Natural killer cell (primary cell): ENCODE measurements around the gene SORBS1. TPM values are rescaled to one million over a fixed set of nuclear protein-coding genes. Genes with fewer than 3 reads are reported as not detected.

ENCODE experiments used
- ATAC-seq, 3 donors: fragments of 150-1000 bp in 2 of 3; fragments of 200-7000 bp in 1 of 3; cut with Tn5 transposase; 1 replicate in 1 of 3; 2 replicates in 2 of 3; pipeline ENCODE4 v1.10.0; 2021; ENCODE audit warnings: mild to moderate bottlenecking in 2 of 3, moderate library complexity in 2 of 3
- DNase-seq, 2 donors: peaks; one replicate each; pipeline versions ENCODE4 v3.0.0 to v3.0.0-alpha.2; 2013 to 2021; ENCODE audit warnings: mixed read lengths in 1 of 2
- H3K27ac ChIP-seq: one replicate; pipeline ENCODE4 v1.5.1; 2013; ENCODE audit warnings: mild to moderate bottlenecking, low read length
- H3K27me3 ChIP-seq: one replicate; pipeline ENCODE4 v1.6.1; 2013; ENCODE audit warnings: low read length; ENCODE audit not compliant: control insufficient read depth, insufficient read depth
- H3K36me3 ChIP-seq: one replicate; pipeline ENCODE4 v1.6.1; 2013; ENCODE audit warnings: low read length; ENCODE audit not compliant: control insufficient read depth, insufficient read depth
- H3K4me1 ChIP-seq: one replicate; pipeline ENCODE4 v1.6.1; 2013; ENCODE audit warnings: low read length; ENCODE audit not compliant: control insufficient read depth, insufficient read depth
- H3K4me3 ChIP-seq: one replicate; pipeline ENCODE4 v1.5.1; 2013; ENCODE audit warnings: low read length
- H3K9me3 ChIP-seq: one replicate; pipeline ENCODE4 v1.6.1; 2013; ENCODE audit warnings: low read length; ENCODE audit not compliant: control insufficient read depth, insufficient read depth
- H3K27ac Mint-ChIP-seq, 2 donors: one replicate each; pipeline ENCODE4 v1.8.0; 2022; ENCODE audit warnings: mild to moderate bottlenecking in 2 of 2, mixed read lengths in 2 of 2, moderate library complexity in 1 of 2
- H3K27me3 Mint-ChIP-seq, 2 donors: one replicate each; pipeline ENCODE4 v1.8.0; 2022; ENCODE audit warnings: low read depth in 2 of 2, mixed read lengths in 2 of 2
- H3K36me3 Mint-ChIP-seq: one replicate; pipeline ENCODE4 v1.8.0; 2022; ENCODE audit warnings: mixed read lengths
- H3K4me1 Mint-ChIP-seq, 2 donors: one replicate each; pipeline ENCODE4 v1.8.0; 2022; ENCODE audit warnings: mixed read lengths in 2 of 2
- H3K4me3 Mint-ChIP-seq: one replicate; pipeline ENCODE4 v1.8.0; 2022; ENCODE audit warnings: mild to moderate bottlenecking, moderate library complexity, mixed read lengths
- H3K9me3 Mint-ChIP-seq, 2 donors: one replicate each; pipeline ENCODE4 v1.8.0; 2022; ENCODE audit warnings: mixed read lengths in 2 of 2
- WGBS: methylation state at CpG from one replicate; pipeline ENCODE4 v1.1.7; 2013; ENCODE audit warnings: missing lambda C conversion rate; ENCODE audit not compliant: insufficient coverage; 5-methylcytosine and 5-hydroxymethylcytosine counted together
- intact Hi-C: fragments of 100-400 bp; cut with micrococcal nuclease; formaldehyde crosslinking; loops from one replicate; pipeline ENCODE4 v1.14.2; 2022
- total RNA-seq, 4 donors: library from RNA; stranded (reverse); fragments of 120-200 nt in 1 of 4; gene quantifications; one replicate each; pipeline versions ENCODE4 v1.2.3 to v1.2.4, GENCODE V29; 2013 to 2022
- TF ChIP-seq, protein P1 (sequence below): fragments of 200-600 bp; IDR thresholded peaks from one replicate; pipeline ENCODE4 v1.8.0; 2022; ENCODE audit warnings: antibody characterized with exemption

The SORBS1 gene
- total RNA-seq, 3 donors from 2014 or later (not counting 1 experiment from before 2014, with no cell fraction given), result 2.4 to 5.4 (median 2.8) TPM

DNA sequence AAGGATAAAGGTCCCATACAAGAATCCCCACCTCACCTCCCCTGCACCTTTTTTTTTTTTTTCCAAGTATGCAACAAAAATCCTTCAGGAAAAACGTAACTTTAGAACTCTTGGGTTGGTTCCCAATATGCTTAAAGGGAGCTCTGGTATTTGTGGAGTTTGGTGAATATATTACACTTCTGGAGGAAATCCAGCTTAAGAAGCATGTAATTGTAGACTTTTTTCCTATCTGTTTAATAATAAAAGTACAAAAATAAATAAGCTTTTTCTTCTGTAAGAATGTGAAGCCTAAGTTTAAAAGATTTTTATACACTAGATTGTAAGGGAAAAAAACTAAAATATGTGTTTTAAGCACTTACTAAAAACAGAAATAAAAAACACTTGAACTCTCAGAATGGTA lies 102.3 kb downstream of the SORBS1 start:
- Mint-ChIP-seq H3K4me3 (no peak overlapping the region), H3K4me1 (no peaks in the 10 kb centered on the region), H3K27ac (no peak overlapping the region), H3K27me3 (peaks cover 12 to 40% of the 10 kb centered on the region in 2 donors), H3K36me3 (no peaks in the 10 kb centered on the region), H3K9me3 (no peaks in the 10 kb centered on the region)
- Histone ChIP-seq H3K27ac (no peak overlapping the region), H3K9me3 (no peaks in the 10 kb centered on the region), H3K36me3 (no peaks in the 10 kb centered on the region), H3K4me1 (no peaks in the 10 kb centered on the region), H3K27me3 (peaks cover 2% of the 10 kb centered on the region), H3K4me3 (no peak overlapping the region)
- no peak for ATAC-seq
- WGBS, result no CpG with 5 or more reads among the region's 1 CpG
- TF ChIP-seq, protein P1, sequence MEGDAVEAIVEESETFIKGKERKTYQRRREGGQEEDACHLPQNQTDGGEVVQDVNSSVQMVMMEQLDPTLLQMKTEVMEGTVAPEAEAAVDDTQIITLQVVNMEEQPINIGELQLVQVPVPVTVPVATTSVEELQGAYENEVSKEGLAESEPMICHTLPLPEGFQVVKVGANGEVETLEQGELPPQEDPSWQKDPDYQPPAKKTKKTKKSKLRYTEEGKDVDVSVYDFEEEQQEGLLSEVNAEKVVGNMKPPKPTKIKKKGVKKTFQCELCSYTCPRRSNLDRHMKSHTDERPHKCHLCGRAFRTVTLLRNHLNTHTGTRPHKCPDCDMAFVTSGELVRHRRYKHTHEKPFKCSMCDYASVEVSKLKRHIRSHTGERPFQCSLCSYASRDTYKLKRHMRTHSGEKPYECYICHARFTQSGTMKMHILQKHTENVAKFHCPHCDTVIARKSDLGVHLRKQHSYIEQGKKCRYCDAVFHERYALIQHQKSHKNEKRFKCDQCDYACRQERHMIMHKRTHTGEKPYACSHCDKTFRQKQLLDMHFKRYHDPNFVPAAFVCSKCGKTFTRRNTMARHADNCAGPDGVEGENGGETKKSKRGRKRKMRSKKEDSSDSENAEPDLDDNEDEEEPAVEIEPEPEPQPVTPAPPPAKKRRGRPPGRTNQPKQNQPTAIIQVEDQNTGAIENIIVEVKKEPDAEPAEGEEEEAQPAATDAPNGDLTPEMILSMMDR, result no peak
- intact Hi-C loops, result no loop called here
- no peak for DNase-seq

DNA sequence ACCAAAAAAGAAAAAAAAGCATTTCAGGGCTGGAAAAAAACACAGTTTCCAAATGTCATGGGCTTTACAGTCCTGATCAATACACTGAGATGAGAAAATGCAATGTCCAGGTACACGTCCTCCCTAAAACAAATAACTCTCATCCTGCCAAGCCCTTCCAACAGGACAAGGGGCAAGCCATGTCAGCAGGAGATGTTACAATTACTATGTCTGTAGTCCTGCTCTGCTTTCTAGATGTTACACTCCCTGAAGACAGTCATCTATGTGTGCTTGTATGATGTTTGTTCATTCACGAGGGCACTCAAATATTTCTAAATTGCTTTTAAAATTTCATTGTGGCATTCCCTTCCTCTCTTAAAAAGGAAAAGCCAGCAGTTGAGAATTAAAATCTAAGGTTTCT lies 103.2 kb downstream of the SORBS1 start:
- Histone ChIP-seq H3K27me3 (no peaks in the 10 kb centered on the region), H3K4me3 (no peak overlapping the region), H3K27ac (no peak overlapping the region), H3K4me1 (no peaks in the 10 kb centered on the region), H3K36me3 (no peaks in the 10 kb centered on the region), H3K9me3 (no peaks in the 10 kb centered on the region)
- TF ChIP-seq, protein P1, result no peak
- no peaks in the 10 kb centered on the region for H3K4me1 Mint-ChIP-seq
- 85% methylated on average over 1 of the region's 2 CpGs for WGBS
- H3K9me3 Mint-ChIP-seq, result no peaks in the 10 kb centered on the region
- H3K27me3 Mint-ChIP-seq, result peaks cover 11 to 37% of the 10 kb centered on the region in 2 donors
- no peak for DNase-seq
- H3K4me3 Mint-ChIP-seq, result no peak overlapping the region
- intact Hi-C loops, result no loop called here
- no peak for ATAC-seq
- H3K36me3 Mint-ChIP-seq, result no peaks in the 10 kb centered on the region
- no peak overlapping the region for H3K27ac Mint-ChIP-seq

DNA sequence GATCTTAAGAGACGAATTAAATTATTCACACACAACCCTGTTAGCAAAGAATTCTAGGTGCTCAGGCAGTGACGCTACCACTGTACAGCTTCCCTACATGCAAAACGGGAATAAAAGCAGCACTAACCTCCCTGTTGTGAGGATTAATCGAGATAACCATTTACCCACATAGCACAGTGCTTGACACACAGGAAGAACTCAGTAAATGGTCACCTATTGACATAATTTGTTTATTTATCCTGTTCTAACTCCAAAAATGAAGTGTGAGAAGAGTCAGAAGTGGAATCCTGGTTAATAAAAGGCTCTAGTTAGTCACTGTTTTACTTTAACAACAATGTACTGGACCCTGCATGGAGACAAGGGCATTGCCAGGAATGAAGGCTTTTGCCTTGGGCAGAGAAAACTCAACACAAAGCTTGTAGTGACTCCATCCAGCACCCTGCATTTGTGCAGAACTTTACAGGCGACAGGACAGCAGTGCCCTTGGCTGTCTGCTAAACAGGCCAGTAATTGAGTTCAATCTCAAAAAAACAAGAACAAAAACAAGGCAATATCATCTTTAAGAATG lies 103.8 kb downstream of the SORBS1 start:
- no peaks in the 10 kb centered on the region for H3K4me1 ChIP-seq
- 94% methylated on average over 5 of the region's 5 CpGs for WGBS
- DNase-seq, result no peak

More for the DNA sequence above, 103.8 kb downstream of the SORBS1 start:
- no peak for ATAC-seq
- Histone ChIP-seq H3K4me3 (no peak overlapping the region), H3K27me3 (no peaks in the 10 kb centered on the region), H3K27ac (no peak overlapping the region), H3K36me3 (no peaks in the 10 kb centered on the region), H3K9me3 (no peaks in the 10 kb centered on the region)
- Mint-ChIP-seq H3K36me3 (no peaks in the 10 kb centered on the region), H3K27me3 (peaks cover 5 to 31% of the 10 kb centered on the region in 2 donors), H3K27ac (no peak overlapping the region), H3K9me3 (no peaks in the 10 kb centered on the region), H3K4me3 (no peak overlapping the region), H3K4me1 (no peaks in the 10 kb centered on the region)
- TF ChIP-seq, protein P1, result no peak
- intact Hi-C loops, result no loop called here
